ENCODE results near the gene PLOD1. TPM values are rescaled to one million over a fixed set of nuclear protein-coding genes. Genes with fewer than 3 reads are reported as not detected.

The PLOD1 gene
- total and polyA plus RNA-seq, 2 of the 13 experiments (the other 11 are each of a cell fraction or from before 2014, with no cell fraction given): 70.1 to 318 TPM

DNA sequence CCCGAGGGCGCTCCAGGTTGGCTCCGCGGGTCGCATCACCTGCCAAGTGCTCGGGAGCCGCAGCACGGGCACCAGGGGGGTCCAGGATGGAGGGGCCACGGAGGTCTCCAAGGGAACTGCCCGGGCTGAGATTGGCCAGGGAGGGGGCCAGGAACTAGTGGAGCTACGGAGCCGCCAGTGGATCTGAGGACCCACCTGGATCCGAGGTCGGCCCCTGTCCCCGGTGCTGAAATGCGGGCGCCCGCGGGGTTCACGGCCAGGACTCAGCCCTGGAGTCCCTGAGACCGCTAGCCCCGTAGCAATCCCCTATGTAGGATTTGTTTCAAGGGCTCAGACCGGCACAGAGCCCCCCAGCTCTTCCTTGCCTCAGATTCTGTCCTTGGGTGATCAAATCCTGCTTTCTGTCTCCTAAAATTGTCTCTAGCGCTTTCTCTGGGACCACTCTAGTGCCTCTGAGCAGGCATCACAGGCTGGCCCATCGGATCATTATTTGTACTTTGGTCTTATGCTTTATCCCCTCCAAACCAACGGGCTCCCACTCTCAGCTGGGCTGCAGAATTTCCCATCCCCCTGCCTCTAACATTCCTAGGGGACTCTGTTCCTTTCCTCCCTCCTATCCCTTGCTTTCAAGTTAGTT, 35.6 kb upstream of the PLOD1 start (continued):
- TF ChIP-seq, protein P1, sequence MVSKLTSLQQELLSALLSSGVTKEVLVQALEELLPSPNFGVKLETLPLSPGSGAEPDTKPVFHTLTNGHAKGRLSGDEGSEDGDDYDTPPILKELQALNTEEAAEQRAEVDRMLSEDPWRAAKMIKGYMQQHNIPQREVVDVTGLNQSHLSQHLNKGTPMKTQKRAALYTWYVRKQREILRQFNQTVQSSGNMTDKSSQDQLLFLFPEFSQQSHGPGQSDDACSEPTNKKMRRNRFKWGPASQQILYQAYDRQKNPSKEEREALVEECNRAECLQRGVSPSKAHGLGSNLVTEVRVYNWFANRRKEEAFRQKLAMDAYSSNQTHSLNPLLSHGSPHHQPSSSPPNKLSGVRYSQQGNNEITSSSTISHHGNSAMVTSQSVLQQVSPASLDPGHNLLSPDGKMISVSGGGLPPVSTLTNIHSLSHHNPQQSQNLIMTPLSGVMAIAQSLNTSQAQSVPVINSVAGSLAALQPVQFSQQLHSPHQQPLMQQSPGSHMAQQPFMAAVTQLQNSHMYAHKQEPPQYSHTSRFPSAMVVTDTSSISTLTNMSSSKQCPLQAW (CRISPR knock-in tag; IDR thresholded peaks at IDR 0.05): no peak
- TF ChIP-seq ATF7-NPFF (CRISPR knock-in tag; IDR thresholded peaks at IDR 0.05; ENCODE audit: low read depth): 0 out of 2 replicates have a peak, but pooled peaks have one; percentile 30
- no peak for TF ChIP-seq PBX3 (CRISPR knock-in tag; IDR thresholded peaks at IDR 0.05; ENCODE audit: borderline replicate concordance)
- no peak for TF ChIP-seq BRCA1 (CRISPR knock-in tag; IDR thresholded peaks at IDR 0.05)
- peak; percentile 78 for TF ChIP-seq SALL1 (CRISPR knock-in tag; IDR thresholded peaks at IDR 0.05)
- TF ChIP-seq ZNF232 (CRISPR knock-in tag; IDR thresholded peaks at IDR 0.05; ENCODE audit: borderline replicate concordance): peak; percentile 49; the same call in 1 of the 2 replicates
- TF ChIP-seq ELF4 (CRISPR knock-in tag; IDR thresholded peaks at IDR 0.05; ENCODE audit: borderline replicate concordance): no peak
- no peak for TF ChIP-seq ZSCAN30 (CRISPR knock-in tag; IDR thresholded peaks at IDR 0.05)
- no peak for TF ChIP-seq ZNF354B (CRISPR knock-in tag; IDR thresholded peaks at IDR 0.05)
- TF ChIP-seq, protein P2, sequence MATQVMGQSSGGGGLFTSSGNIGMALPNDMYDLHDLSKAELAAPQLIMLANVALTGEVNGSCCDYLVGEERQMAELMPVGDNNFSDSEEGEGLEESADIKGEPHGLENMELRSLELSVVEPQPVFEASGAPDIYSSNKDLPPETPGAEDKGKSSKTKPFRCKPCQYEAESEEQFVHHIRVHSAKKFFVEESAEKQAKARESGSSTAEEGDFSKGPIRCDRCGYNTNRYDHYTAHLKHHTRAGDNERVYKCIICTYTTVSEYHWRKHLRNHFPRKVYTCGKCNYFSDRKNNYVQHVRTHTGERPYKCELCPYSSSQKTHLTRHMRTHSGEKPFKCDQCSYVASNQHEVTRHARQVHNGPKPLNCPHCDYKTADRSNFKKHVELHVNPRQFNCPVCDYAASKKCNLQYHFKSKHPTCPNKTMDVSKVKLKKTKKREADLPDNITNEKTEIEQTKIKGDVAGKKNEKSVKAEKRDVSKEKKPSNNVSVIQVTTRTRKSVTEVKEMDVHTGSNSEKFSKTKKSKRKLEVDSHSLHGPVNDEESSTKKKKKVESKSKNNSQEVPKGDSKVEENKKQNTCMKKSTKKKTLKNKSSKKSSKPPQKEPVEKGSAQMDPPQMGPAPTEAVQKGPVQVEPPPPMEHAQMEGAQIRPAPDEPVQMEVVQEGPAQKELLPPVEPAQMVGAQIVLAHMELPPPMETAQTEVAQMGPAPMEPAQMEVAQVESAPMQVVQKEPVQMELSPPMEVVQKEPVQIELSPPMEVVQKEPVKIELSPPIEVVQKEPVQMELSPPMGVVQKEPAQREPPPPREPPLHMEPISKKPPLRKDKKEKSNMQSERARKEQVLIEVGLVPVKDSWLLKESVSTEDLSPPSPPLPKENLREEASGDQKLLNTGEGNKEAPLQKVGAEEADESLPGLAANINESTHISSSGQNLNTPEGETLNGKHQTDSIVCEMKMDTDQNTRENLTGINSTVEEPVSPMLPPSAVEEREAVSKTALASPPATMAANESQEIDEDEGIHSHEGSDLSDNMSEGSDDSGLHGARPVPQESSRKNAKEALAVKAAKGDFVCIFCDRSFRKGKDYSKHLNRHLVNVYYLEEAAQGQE (IDR thresholded peaks at IDR 0.05; ENCODE audit: borderline replicate concordance in 1 of 2, low read depth in 1 of 2, low read length in 2 of 2): peak; percentile 92 to 96
- TF ChIP-seq, protein P3, sequence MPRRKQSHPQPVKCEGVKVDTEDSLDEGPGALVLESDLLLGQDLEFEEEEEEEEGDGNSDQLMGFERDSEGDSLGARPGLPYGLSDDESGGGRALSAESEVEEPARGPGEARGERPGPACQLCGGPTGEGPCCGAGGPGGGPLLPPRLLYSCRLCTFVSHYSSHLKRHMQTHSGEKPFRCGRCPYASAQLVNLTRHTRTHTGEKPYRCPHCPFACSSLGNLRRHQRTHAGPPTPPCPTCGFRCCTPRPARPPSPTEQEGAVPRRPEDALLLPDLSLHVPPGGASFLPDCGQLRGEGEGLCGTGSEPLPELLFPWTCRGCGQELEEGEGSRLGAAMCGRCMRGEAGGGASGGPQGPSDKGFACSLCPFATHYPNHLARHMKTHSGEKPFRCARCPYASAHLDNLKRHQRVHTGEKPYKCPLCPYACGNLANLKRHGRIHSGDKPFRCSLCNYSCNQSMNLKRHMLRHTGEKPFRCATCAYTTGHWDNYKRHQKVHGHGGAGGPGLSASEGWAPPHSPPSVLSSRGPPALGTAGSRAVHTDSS (CRISPR knock-in tag; conservative IDR thresholded peaks at IDR 0.05): no peak
- TF ChIP-seq, protein P4, sequence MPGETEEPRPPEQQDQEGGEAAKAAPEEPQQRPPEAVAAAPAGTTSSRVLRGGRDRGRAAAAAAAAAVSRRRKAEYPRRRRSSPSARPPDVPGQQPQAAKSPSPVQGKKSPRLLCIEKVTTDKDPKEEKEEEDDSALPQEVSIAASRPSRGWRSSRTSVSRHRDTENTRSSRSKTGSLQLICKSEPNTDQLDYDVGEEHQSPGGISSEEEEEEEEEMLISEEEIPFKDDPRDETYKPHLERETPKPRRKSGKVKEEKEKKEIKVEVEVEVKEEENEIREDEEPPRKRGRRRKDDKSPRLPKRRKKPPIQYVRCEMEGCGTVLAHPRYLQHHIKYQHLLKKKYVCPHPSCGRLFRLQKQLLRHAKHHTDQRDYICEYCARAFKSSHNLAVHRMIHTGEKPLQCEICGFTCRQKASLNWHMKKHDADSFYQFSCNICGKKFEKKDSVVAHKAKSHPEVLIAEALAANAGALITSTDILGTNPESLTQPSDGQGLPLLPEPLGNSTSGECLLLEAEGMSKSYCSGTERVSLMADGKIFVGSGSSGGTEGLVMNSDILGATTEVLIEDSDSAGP (CRISPR knock-in tag; IDR thresholded peaks at IDR 0.05; ENCODE audit: borderline replicate concordance): peak; percentile 18; the same call in 1 of the 2 replicates
- no peak for TF ChIP-seq RORA (CRISPR knock-in tag; IDR thresholded peaks at IDR 0.05)
- TF ChIP-seq MBNL3 (CRISPR knock-in tag; conservative IDR thresholded peaks at IDR 0.05): no peak
- no peak for TF ChIP-seq TIGD3 (CRISPR knock-in tag; IDR thresholded peaks at IDR 0.05; ENCODE audit: borderline replicate concordance)
